Cardiac muscle cell (in vitro differentiated cells and primary cell): ENCODE results near the gene TMEM208. TPM values are rescaled to one million over a fixed set of nuclear protein-coding genes. Genes with fewer than 3 reads are reported as not detected.
A peak's percentile ranks its signal among the peaks of the same experiment; 100 is the strongest.

Source experiments
- DNase-seq, 2 donors: peaks; one replicate each; pipeline versions ENCODE4 v3.0.0 to v3.0.0-alpha.2; 2010 to 2017; ENCODE audit warnings: low read depth in 1 of 2, low spot score in 1 of 2
- H3K27ac ChIP-seq: fragments of 200-600 bp; sonication (generic); 2 replicates; pipeline ENCODE4 v1.5.1; 2016
- H3K27me3 ChIP-seq: fragments of 200-600 bp; sonication (generic); 2 replicates; pipeline ENCODE4 v1.6.0; 2016; ENCODE audit warnings: control low read depth
- H3K36me3 ChIP-seq: fragments of 200-600 bp; sonication (generic); 2 replicates; pipeline ENCODE4 v1.5.1; 2016; ENCODE audit warnings: control low read depth
- H3K4me1 ChIP-seq: fragments of 200-600 bp; sonication (generic); 2 replicates; pipeline ENCODE4 v1.8.1; 2017; ENCODE audit warnings: low read depth, mild to moderate bottlenecking, mixed run types
- H3K4me3 ChIP-seq: fragments of 200-600 bp; sonication (generic); 2 replicates; pipeline ENCODE4 v1.5.1; 2016; ENCODE audit warnings: mild to moderate bottlenecking
- H3K9me3 ChIP-seq: fragments of 200-600 bp; sonication (generic); 2 replicates; pipeline ENCODE4 v1.5.1; 2017; ENCODE audit warnings: low read depth, mild to moderate bottlenecking, control low read depth
- polyA plus RNA-seq: library from polyadenylated mRNA; unstranded; fragments of >200 nt; fragmentation: Nextera tagmentation; extraction: Ambion mirVana; gene quantifications from 2 replicates; pipeline ENCODE4 v1.2.1, GENCODE V29; 2016
- total RNA-seq: library from RNA; depleted of rRNA; stranded (reverse); fragments of >200 nt; gene quantifications from 2 replicates; pipeline ENCODE4 v1.2.3, GENCODE V29; 2016
- TF ChIP-seq, protein P1 (sequence below): IDR thresholded peaks from 2 replicates; pipeline ENCODE4 v1.5.1; 2012; ENCODE audit warnings: low read depth, mild to moderate bottlenecking, low read length

The TMEM208 gene
- total and polyA plus RNA-seq, 2 experiments from 2014 or later, result 29.6 to 89.0 TPM

DNA sequence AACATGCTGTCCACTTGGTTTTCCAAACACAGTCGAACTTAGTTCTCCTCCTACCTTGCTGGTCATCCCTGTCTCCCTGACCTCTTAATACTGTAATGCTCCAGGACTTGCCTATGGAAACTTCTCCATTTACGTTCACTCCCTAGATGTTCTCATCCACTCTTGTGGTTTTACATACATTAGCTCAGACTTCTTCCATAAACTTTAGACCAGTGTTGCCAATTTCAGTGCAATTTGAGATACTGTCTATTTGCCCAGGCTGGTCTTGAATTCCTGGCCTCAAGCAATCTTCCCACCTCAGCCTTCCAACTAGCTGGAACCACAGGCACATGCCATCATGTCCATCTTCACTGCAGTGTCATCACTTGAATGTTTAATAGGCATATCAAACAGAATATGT lies 44.6 kb upstream of the TMEM208 start:
- Histone ChIP-seq H3K27ac (no peak overlapping the region), H3K9me3 (no peaks in the 10 kb centered on the region), H3K27me3 (peaks cover 25% of the 10 kb centered on the region), H3K4me1 (peaks cover 4% of the 10 kb centered on the region), H3K36me3 (no peaks in the 10 kb centered on the region), H3K4me3 (no peak overlapping the region)
- TF ChIP-seq, protein P1, sequence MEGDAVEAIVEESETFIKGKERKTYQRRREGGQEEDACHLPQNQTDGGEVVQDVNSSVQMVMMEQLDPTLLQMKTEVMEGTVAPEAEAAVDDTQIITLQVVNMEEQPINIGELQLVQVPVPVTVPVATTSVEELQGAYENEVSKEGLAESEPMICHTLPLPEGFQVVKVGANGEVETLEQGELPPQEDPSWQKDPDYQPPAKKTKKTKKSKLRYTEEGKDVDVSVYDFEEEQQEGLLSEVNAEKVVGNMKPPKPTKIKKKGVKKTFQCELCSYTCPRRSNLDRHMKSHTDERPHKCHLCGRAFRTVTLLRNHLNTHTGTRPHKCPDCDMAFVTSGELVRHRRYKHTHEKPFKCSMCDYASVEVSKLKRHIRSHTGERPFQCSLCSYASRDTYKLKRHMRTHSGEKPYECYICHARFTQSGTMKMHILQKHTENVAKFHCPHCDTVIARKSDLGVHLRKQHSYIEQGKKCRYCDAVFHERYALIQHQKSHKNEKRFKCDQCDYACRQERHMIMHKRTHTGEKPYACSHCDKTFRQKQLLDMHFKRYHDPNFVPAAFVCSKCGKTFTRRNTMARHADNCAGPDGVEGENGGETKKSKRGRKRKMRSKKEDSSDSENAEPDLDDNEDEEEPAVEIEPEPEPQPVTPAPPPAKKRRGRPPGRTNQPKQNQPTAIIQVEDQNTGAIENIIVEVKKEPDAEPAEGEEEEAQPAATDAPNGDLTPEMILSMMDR, result no peak
- DNase-seq, result no peak

DNA sequence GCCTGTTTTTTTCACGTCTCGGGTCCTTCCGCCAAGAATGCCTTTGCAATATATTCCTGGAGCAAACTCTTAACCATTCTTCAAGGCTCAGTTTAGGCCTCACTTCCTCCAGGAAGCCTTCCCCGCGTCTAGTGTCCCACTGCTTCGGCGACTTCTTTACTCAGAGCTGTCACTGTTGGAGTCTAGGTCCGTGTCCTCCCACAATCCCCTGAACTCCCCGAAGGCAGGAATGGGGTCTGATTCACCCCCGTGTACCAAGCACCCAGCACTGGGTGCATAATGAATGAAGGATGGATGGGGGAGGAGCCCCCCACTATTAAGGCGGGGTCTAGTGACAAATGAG lies 43.7 kb upstream of the TMEM208 start:
- DNase-seq, result no peak

DNA sequence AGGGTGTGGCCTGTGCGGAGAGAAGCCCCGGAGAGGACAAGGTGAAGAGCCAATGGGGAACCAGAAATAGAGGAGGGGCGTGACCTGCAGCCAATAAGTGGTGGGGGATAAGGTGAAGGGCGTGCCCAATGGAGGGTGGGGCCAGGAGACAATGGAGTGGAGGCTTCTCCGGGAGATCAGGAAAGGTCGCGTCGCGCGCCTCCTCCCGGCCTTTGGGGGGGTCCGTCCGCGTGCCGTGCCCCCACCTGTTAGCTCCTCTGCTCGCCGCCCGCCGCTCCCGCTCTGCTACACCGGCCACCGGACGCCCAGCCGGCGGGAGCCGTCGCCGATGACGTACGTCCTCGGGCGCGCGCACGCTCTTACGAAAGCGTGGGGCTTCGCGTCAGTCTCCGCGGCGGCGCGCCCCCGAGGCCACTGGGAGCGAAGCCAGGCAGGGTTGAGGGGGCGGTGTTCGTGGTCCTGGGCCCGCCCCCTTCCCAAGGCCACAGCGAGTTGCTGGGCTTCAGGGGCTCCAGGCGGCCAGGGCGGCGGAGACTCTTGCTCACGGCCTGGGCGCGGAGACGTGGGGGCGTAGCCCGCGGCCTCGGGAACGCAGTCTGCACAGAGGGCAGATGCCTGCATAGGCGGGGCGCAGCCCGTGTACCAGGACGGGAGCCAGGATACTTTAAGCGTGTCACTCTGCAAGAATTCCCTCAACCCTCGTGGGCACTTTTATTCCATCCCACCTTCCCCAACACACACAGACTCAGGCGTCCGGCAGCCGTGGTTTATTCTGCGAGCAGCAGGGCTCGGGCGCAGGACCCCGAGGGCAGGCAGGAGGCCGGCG lies 43.1 kb upstream of the TMEM208 start, which contains the start of gene MATCAP1:
TSS of gene MATCAP1 (minus strand) at position 337 of the 826 bp plus-strand sequence. CDS start 3,353 bp downstream, outside the sequence.
- TF ChIP-seq, protein P1, result no peak
- Histone ChIP-seq H3K4me1 (peaks cover 4% of the 10 kb centered on the region), H3K9me3 (no peaks in the 10 kb centered on the region), H3K27me3 (peaks cover 10% of the 10 kb centered on the region), H3K36me3 (no peaks in the 10 kb centered on the region), H3K4me3 (peak within 1 kb of the TSS; percentile 61), H3K27ac (peak within 1 kb of the TSS; percentile 97)
- peak; percentile 97 to 99 for DNase-seq

More for the DNA sequence above, 43.7 kb upstream of the TMEM208 start:
- no peaks in the 10 kb centered on the region for H3K9me3 ChIP-seq
- no peak overlapping the region for H3K27ac ChIP-seq
- peaks cover 4% of the 10 kb centered on the region for H3K4me1 ChIP-seq
- H3K36me3 ChIP-seq, result no peaks in the 10 kb centered on the region
- H3K27me3 ChIP-seq, result peaks cover 16% of the 10 kb centered on the region
- peak overlapping the region; percentile 61 for H3K4me3 ChIP-seq
- TF ChIP-seq, protein P1, result no peak

DNA sequence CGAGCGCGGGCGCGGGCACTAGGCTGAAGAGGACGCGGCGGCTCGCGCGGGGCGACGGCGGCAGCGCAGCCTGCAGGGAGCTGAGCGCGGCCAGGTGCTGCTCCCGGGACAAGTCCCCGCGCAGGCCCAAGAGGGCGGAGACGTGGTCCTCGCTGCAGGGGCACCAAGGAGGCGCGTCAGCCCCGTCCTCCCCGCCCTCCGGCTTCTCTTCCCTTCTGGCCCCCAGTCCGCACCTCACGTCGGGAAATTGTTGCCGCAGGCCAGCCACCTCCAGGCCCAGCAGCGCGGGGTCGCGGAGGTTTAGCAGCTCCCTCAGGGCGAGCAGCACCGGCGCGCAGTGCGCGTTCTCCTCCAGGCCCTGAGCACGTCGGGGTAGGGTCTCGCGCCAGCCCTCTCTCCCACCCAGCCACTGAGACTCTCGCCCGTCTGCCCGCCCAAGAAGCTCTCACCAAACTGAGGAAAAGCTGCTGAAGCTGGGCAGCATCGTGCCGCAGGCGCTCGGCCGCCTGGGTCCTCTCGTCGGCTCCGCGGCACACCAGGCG lies 42.4 kb upstream of the TMEM208 start:
- peaks cover 7% of the 10 kb centered on the region for H3K27me3 ChIP-seq
- TF ChIP-seq, protein P1, result no peak
- no peak overlapping the region for H3K27ac ChIP-seq
- no peaks in the 10 kb centered on the region for H3K9me3 ChIP-seq
- H3K4me1 ChIP-seq, result peaks cover 4% of the 10 kb centered on the region
- DNase-seq, result peak in 1 of 2 donors; percentile 54
- H3K4me3 ChIP-seq, result peak overlapping the region; percentile 61
- H3K36me3 ChIP-seq, result no peaks in the 10 kb centered on the region

DNA sequence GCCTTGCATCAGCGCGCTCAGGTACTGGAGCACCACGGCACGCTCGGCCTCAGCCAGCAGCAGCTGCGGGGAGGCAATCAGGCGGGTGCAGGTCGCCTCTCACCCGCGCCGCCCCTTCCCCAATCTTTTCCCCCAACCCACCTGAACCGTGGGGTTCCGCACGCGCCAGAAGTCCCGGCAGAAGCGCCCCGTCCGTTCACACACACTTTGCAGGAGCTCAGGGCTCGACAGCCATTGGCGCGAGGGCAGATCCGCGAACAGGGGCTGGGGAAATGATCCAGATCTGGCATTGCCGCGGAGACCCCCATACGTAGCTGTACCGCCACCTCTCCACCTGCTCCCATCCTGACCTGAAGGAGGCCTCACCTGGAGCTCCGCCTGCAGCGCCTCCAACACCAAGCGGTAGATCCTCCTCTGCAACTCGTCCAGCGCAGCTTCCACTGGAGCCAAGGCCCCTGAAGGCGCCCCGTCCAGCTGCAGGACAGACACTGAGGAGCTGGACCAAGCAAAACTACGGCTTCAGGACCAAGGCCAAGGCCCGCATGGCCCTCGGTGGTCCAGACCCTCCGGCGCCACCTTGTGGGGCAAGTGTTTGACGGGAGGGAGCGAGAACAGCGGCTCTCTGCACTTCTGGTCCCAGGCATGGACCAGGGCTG lies 41.8 kb upstream of the TMEM208 start:
- TF ChIP-seq, protein P1, result peak; percentile 87
- H3K27ac ChIP-seq, result no peak overlapping the region
- peaks cover 7% of the 10 kb centered on the region for H3K27me3 ChIP-seq
- peaks cover 4% of the 10 kb centered on the region for H3K4me1 ChIP-seq
- H3K4me3 ChIP-seq, result no peak overlapping the region
- DNase-seq, result peak; percentile 95 to 97
- H3K9me3 ChIP-seq, result no peaks in the 10 kb centered on the region
- H3K36me3 ChIP-seq, result no peaks in the 10 kb centered on the region
